HG02943 (cell line): ENCODE results near the gene DCLK2.

Source experiments
- ATAC-seq: cut with Tn5 transposase; IDR thresholded peaks from one replicate; pipeline ENCODE4 v1.9.1; 2021; ENCODE audit warnings: mild to moderate bottlenecking, low read depth, moderate library complexity; ENCODE audit not compliant: unreplicated experiment

DCLK2 gene

DNA sequence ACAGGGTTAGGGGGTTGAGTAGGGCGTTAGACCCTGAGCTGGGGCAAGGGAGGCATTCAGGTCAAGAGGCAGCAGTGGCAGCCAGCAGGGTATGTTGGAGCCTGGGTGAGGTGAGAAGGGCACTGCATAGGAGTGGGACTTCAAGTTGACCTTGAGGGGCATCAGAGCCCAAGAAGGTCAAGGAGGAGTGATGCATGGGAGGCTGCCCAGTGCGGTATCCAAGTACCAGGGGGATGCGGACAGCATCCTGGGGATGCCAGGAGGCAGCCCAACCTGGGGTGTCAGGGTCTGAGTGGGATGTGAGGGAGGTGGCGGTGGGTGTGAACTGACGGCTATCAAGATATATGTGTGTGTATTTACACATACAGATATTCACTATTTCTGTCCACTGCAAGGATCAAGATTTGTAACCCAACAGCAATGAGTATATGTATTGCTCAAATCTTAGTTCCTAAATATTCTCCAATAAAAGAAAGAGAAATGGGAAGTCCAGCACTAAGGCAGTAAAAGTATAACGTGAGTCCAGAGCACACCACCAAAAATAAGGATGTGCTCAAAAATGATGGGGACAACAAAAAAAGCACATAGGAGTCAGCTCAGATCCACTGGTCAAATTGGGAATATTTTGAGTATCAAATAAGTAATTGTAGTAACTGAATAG, 9.8 kb upstream of the DCLK2 start:
- ATAC-seq = no peak

DNA sequence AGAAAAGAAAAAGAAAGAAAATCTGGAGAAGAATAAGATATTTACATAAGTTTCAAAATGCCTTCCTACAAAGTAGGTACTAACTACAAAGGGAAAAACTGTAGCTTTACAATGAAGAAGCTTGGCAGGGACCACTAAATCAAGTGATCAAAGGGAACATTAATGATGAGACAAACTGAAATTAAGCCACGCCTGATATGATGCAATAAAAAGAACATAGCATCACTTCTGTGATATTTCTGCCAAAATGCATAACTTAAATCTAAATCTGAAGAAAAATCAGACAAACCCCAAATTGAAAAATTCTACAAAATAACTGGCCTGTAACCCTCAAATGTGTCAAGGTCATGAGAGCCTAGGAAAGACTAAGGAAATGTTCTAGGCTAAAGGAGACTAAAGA, 8.9 kb upstream of the DCLK2 start:
- ATAC-seq = no peak

DNA sequence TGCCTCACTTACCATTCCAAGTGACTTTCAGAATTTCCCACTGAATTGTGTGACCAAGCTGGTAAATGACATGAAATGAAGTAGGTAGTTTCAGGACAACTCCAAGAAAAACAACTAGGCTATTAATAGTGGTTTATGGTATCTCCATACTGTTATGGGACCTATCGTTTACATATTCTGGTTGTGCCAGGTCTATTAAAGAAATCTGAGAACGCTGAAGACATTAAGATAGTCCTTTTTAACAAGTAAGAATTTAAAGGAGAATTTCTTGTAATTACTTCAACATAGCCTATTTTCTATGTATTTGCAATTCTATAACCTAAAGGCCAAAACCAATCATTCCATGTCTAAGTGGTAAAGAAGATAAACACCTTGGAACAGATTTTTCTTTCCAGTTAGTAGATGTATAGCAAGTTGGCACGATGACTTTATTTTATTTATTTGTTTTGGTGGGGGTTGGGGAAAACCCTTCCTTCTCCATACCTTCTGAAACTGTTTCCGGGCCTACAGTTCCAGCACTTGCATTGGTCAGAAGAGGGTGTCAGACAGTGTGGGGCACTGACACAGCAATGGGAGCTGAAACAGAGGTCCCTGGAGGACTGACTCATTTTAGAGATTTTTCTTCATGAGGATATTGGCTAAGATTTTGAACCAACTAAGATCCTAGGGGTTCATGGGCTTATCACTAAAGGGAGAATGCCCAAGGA, 7.6 kb upstream of the DCLK2 start:
- ATAC-seq = no peak

DNA sequence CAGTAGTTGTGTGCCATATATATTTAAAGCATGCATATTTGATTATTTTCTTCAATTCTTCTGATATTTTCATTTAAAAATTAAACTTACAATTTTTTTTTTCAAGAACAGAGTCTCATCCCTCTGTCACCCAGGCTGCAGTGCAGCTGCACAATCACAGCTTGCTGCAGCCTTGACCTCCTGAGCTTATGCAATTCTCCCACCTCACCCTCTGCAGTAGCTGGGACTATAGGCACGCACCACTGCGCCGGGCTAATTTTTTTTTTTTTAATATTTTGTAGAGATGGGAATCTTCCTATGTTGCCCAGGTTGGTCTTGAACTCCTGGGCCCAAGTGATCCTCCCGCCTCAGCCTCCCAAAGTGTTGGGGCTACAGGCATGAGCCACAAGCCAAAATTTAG, 5.8 kb upstream of the DCLK2 start:
- ATAC-seq = no peak

DNA sequence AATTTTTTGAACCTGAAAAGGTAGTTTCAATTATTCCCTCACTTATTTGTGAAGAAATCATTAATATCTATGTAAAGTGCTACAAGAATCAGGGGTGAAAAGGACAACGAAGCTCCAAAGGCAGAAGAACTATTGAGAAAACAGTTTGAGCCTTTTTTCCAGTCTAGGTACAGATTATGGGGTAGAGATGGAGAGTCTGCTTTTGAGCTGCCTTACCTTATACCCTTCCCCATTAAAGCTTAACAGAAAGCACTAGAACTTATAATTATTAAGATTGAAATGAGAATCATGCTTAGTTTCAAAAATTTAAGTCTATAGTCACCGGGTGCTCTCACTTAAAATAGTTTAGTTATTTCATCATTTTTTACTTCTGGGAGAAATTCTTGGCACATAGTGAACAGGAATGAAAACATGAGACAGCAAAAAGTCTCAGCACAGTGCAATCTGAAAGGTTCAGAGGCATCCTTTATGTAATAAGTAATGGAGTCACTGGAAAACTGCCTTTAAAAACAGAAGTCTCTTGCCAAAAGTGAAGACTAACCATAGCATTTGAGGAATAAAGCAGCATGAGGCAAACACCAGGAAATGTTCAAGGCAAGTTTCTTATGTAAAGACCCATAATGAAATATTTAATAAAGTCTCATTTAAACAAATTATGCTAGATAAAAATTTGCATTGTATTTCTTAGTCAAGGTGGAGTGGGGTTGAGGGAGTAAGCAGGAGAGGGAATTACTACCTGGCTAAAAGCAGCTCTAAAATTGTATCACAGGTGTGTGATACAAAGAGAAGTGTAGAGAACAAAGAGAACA, 5.1 kb upstream of the DCLK2 start:
- no peak for ATAC-seq

DNA sequence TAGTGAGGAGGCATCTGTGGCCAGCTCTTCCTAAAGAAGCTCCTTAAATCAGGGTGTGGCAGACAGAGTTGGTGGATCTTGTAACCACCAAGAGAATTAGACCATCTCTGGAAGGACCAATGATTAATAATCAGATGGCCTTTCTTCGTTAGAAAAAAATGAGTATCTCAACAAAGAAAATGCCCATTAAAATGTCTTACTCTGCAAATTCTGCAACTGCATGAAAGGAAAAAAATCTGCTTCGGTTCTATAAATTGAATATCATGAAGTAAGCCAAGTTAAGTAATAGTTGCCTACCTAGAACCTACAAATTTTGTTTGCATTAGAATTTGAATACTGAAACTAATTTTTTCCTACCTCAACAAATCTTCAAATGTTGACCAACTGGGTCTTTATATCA, 4.2 kb upstream of the DCLK2 start:
- no peak for ATAC-seq

DNA sequence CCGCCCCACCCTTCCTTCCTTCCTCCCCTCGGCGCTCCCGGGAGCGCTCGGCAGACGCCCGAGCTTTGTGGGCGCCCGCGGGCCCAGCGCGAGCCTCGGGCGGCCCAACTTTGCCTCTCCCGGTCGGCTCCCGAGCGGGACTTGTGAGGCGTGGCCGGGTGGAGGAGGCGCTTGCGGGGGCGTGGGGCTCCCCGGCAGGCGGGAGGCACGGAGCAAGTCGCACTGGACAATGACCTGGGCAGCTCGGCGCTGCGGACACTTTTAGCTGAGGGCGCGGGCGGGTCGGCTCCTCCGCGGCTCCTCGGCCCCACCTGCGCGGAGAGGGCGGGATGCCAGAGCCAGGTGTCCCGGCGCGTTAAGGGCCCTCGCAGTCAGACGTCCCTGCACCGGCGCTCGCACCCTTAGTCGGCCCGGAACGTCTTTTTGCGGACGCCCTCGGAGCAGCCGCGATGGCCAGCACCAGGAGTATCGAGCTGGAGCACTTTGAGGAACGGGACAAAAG, 385 bp downstream of the DCLK2 start:
- ATAC-seq = no peak

DNA sequence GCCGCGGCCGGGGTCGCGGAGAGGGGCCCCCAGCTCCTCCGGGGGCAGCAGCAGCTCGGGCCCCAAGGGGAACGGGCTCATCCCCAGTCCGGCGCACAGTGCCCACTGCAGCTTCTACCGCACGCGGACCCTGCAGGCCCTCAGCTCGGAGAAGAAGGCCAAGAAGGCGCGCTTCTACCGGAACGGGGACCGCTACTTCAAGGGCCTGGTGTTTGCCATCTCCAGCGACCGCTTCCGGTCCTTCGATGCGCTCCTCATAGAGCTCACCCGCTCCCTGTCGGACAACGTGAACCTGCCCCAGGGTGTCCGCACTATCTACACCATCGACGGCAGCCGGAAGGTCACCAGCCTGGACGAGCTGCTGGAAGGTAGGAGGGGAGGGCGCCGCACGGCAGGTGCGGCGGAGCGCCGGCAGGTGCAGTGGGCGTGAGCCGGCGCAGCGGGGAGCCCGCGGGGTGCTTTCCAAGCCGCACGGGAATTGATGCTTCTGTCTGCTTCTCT, 886 bp downstream of the DCLK2 start:
- ATAC-seq = peak; percentile 55

DNA sequence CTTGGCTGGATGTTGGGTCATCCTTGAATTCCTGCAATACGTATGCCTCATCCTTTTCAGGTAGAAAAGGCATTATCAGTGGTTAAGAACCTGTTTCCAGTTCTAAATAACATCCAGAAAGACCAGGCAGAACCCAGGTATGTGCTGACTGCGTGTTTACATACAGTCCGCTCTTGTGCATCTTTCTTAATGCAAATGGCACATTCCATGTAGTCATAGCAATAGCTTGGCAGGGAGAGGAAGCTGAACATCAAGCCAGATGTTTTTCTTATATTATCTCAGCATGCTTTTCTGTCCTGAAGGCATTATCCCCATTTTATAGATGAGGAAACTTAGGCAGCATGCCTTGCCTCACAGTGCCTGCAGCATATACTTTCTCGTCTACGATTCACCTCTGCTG, 2.1 kb downstream of the DCLK2 start:
- no peak for ATAC-seq

DNA sequence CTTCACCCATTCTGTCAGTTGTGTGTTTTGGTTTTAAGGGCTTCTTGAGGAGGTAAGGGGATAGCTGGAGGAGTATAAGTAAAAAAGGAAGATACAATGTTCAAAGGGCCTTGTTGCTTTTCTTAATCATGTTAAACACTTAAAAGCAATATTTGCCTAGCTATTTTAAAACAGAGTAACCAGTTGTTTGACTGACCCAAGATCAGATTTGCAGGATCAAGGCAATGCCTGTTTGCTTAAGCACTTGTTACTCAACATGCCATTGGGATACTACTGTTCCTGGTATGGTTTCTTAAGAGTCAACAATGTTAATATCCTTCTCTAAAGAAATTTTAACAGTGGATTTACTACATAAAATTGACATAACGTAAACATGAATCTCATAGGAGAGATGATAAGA, 2.6 kb downstream of the DCLK2 start:
- ATAC-seq = no peak

DNA sequence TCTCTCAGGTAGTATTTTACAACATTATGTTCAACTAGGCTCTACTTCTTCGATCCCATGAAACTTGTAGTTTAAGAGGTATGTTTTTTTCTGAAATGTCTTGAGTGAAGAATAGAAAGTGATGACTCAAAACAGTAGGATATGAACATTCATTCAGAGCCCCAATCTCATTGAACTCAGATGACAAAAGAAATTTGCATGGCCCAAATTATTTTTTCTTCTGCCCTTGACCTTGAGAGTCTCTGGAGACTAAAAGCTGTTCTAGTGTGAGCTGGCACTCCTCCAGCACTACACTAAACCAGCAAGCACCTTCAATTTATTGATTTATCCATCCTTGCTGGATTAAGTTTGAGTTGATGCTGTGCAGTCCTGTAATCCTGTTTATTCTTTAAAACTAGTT, 4.0 kb downstream of the DCLK2 start:
- ATAC-seq = no peak

DNA sequence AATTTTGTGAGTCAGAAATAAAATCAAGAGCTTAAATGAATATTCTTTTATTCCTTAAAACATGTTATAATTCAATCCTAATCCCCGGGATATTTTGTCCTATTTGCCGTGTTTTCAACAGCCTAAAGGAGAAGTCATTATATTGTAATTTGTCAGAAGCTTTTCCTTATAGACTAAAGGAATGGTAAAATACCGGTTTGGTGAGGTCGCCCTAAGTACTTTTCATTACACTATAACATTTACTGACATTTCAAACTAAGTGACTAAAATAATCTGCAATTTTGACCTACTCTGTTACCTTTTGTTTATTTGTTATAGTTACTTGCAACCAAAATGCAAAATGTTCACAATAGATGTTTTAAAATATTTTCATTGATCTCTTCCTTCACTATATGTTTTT, 8.8 kb downstream of the DCLK2 start:
- no peak for ATAC-seq

DNA sequence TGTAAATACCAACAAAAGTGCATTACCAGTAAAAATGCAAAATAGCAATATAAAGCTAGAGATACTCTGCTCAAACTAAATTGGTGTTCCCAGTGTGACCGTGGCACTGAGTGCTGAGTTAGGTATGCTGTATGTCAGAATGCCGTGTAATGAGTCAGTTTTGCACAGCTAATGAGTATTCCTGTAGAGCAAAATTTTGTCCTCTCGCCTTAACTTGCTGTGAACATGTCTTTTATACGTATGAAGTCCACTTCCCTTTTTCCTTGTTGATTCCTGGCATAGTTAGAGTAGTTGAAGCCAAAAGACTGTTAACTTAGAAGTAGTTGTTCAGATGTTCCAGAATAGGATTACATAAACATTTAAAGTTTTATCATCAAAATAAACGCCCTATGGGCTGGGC, 11.5 kb downstream of the DCLK2 start:
- ATAC-seq = no peak

DNA sequence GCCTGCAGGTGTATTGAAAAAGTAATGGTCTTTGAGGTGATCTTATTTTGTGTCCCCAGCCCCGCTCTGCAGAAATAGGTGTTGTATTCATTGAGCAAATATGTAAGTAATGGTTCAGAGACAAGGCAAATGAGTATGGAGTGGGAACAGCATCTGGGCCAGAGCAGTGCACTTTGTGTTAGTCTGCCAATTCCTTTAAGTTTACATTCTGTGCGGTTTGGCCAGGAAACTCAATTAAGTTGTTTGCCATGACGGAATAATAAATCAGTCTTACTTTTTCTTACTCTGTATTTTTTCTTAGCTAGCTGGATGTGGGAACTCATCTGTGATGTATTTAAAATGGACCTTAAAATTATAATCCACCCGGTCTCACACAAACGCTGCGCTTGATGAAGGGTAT, 12.6 kb downstream of the DCLK2 start:
- ATAC-seq = no peak

DNA sequence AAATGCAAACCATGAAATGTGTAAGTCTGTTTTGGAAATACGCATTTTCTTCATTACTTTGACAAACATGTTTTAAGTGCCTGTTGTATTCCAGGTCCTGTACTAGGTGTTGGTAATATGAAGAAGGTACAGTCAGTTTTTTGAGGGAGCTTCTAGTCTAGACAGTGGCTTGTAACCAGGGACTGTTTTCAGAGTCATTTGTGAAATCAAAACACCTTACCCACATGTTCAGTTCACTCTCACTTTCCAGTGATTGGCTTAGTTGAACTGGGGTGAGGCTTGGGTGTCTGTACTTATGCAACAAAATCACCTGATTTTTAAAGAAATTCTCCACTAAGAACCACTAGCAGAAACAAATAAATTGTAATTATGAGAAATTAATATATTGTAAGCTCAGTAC, 16.4 kb downstream of the DCLK2 start:
- no peak for ATAC-seq

DNA sequence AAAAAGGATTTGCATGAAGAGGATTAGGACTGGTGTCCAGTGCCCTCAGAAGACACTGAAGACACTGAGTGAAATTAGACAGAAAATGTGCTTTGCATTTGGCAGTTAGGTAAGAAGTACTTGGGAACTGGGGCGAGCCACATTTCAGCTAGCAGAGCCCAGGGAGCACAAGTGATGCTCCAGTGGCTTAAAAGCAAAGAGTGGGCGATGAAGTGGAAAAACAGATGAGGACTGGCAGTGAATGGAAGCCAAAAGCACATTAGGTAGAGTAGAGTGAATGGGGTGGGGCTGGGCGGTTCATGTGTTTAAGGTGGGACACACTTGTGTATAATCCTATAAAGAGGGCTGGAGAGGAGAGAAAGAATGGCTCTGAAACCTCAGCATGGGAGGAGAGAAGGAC, 18.4 kb downstream of the DCLK2 start:
- no peak for ATAC-seq

DNA sequence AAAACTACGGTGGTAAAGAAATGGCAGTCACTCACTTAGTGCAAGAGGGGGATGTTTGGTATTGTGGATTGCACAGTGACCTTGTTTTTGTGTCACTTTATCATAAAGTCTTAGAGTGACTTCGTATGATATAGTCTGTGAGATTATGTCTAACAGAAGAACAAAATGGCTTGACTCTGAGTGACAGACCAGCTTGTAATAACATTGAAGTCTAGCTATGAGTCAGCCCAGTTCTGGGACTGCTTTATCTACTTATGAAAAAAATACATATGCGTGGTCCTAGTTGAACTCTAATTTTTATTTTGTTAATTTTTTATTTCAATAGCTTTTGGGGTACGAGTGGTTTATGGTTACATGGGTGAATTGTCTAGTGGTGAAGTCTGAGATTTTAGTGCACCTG, 20.0 kb downstream of the DCLK2 start:
- no peak for ATAC-seq

DNA sequence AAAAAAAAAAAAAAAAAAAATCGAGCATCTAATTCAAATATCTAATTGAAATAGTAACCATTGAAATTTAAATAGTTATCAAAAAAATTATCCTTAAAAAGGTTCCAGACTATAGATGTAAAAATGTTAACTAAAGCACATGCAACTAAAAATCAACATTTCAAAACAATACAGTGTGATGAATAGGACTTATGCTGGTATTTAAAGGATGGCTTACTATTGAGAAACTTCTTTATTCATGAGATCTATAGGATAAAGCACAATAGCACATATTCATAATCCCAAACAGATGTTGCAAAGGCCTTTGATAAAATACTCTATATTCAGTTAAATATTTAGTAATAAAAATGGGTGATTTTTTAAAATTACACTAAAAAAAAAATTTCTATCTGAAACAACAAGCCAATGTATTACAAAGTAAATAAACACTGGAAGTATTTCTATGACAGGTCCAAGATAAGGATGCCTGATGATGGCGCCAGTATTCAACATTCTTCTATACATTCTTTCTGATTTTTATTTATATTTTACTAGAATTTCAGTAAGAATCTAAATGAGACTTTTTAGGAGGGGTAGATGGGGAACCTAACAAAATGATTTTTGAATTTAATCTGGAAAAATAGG, 26.3 kb downstream of the DCLK2 start:
- no peak for ATAC-seq

DNA sequence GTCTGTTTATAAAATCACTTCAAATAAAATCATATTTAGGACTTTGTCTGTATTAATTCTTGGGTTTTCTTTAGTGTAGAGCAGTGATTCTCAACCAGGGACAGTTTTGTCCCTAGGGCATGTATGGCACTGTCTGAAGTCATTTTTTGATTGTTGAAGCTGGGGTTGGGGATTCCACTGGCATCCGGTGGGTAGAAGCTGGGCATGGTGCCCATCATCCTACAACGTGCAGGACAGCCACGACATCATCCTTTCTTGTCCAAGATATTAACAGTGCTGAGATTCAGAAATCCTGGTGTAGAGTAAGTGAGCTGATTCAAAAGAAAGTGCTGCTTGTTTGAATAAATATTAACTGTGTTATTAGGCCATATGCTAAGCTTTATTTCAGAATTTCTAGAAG, 28.6 kb downstream of the DCLK2 start:
- ATAC-seq = no peak

DNA sequence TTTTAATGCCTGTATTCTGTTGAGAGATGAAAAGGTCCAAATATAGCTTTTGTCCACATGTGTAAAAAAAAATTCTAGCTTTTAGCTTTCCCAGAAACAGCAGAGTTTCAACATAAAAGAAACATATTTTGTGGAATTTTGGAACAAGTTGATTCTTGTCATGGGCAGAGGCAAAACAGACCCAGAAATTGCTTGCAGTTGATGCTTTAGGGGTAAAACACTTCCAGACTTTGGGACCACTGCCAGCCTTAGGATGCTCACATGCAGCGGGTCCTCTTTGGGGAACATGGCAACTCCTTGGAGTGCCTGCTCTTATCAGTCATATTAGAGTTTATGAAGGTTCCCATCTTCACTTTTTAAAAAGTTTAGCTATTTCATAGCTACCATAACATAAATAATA, 30.4 kb downstream of the DCLK2 start:
- ATAC-seq = no peak

DNA sequence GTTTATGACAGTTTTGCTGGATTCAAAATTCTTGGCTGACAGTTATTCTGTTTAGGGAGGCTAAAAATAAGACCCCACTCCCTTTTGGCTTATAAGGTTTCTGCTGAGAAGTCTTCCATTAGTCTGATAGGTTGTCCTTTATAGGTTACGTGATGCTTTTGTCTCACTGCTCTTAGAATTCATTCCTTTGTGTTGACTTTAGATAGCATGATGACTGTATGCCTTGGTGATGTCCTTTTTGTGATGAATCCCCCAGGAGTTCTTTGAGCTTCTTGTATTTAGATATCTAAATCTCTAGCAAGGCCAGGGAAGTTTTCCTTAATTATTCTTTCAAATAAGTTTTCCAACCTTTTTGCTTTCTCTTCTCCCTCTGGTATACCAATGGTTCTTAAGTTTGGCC, 36.4 kb downstream of the DCLK2 start:
- no peak for ATAC-seq
